IMR-90 (cell line): ENCODE results near the gene C5. TPM values are rescaled to one million over a fixed set of nuclear protein-coding genes. Genes with fewer than 3 reads are reported as not detected.

ENCODE experiments used
- ATAC-seq: fragments of 200-7000 bp; cut with Tn5 transposase; 2 replicates; pipeline ENCODE4 v1.9.1; 2020; ENCODE audit warnings: low read depth, mild to moderate bottlenecking, moderate library complexity
- BruUV-seq: library from RNA; stranded (reverse); fragments of 400-500 nt; replicated peaks from 2 replicates; lab custom pipeline; 2021; lab: Mats Ljungman, UMichigan
- CTCF ChIA-PET: fragments of 300-600 bp; formaldehyde crosslinking; extraction: SDS; loops from one replicate; lab custom pipeline; 2021; ENCODE audit warnings: antibody characterized with exemption; lab: Yijun Ruan, JAX
- POLR2A ChIA-PET: fragments of 300-600 bp; sonication (Branson Sonifier 250); formaldehyde crosslinking; loops from one replicate; lab custom pipeline; 2022; ENCODE audit warnings: antibody characterized with exemption; ENCODE audit not compliant: unreplicated experiment; lab: Charles Lee
- DNase-seq: peaks from one replicate; pipeline ENCODE4 v3.0.0; 2013
- H2AFZ ChIP-seq: replicated peaks from 2 replicates; pipeline ENCODE3; 2013; ENCODE audit warnings: low read length, mild to moderate bottlenecking; ENCODE audit not compliant: poor library complexity
- H2AK5ac ChIP-seq: 2 replicates; pipeline ENCODE4 v1.6.1; 2013; ENCODE audit warnings: low read depth, low read length, inconsistent platforms
- H2AK9ac ChIP-seq: replicated peaks from 2 replicates; pipeline ENCODE3; 2013; ENCODE audit warnings: mild to moderate bottlenecking, low read depth, low read length, moderate library complexity; ENCODE audit not compliant: poor library complexity
- H2BK120ac ChIP-seq: 2 replicates; pipeline ENCODE4 v1.6.1; 2013; ENCODE audit warnings: low read depth, low read length, inconsistent platforms
- H2BK15ac ChIP-seq: 3 replicates; pipeline ENCODE4 v1.6.1; 2013; ENCODE audit warnings: low read depth, low read length, inconsistent platforms
- H2BK20ac ChIP-seq: 2 replicates; pipeline ENCODE4 v1.6.1; 2013; ENCODE audit warnings: low read depth, mild to moderate bottlenecking, inconsistent platforms, low read length, moderate library complexity
- H2BK5ac ChIP-seq: 2 replicates; pipeline ENCODE4 v1.6.1; 2013; ENCODE audit warnings: mild to moderate bottlenecking, low read depth, low read length, inconsistent platforms; ENCODE audit not compliant: poor library complexity, severe bottlenecking
- H3K14ac ChIP-seq: replicated peaks from 2 replicates; pipeline ENCODE4 v1.6.1; 2013; ENCODE audit warnings: low read depth, low read length, inconsistent platforms
- H3K18ac ChIP-seq: 2 replicates; pipeline ENCODE4 v1.6.1; 2013; ENCODE audit warnings: low read depth, low read length, control low read depth
- H3K23ac ChIP-seq: 2 replicates; pipeline ENCODE4 v1.6.1; 2013; ENCODE audit warnings: low read depth, low read length, inconsistent platforms
- H3K27ac ChIP-seq: 2 replicates; pipeline ENCODE4 v1.5.1; 2013; ENCODE audit warnings: mild to moderate bottlenecking, control low read depth, low read length; ENCODE audit not compliant: insufficient read depth
- H3K27me3 ChIP-seq: 2 replicates; pipeline ENCODE4 v1.6.1; 2013; ENCODE audit warnings: low read length; ENCODE audit not compliant: control insufficient read depth, insufficient read depth
- H3K36me3 ChIP-seq: 2 replicates; pipeline ENCODE4 v1.6.1; 2013; ENCODE audit warnings: low read length, mixed read lengths; ENCODE audit not compliant: control insufficient read depth, insufficient read depth
- H3K4ac ChIP-seq: 2 replicates; pipeline ENCODE4 v1.6.1; 2013; ENCODE audit warnings: low read depth, low read length, inconsistent platforms
- H3K4me1 ChIP-seq: 2 replicates; pipeline ENCODE4 v1.6.1; 2013; ENCODE audit warnings: low read length, mixed read lengths; ENCODE audit not compliant: control insufficient read depth, insufficient read depth
- H3K4me2 ChIP-seq: 2 replicates; pipeline ENCODE4 v1.6.1; 2013; ENCODE audit warnings: low read depth, mild to moderate bottlenecking, control low read depth, low read length, moderate library complexity
- H3K4me3 ChIP-seq: 2 replicates; pipeline ENCODE4 v1.5.1; 2013; ENCODE audit warnings: low read depth, mild to moderate bottlenecking, control low read depth, low read length, moderate library complexity; ENCODE audit not compliant: insufficient read depth
- H3K56ac ChIP-seq: 2 replicates; pipeline ENCODE4 v1.6.1; 2013; ENCODE audit warnings: low read length, inconsistent platforms; ENCODE audit not compliant: insufficient read depth; ENCODE audit errors: extremely low read depth
- H3K79me1 ChIP-seq, 2 experiments: 2 replicates each; pipeline ENCODE4 v1.6.1; 2013; ENCODE audit warnings: low read length in 2 of 2, inconsistent platforms in 1 of 2, low read depth in 1 of 2
- H3K9ac ChIP-seq: 2 replicates; pipeline ENCODE4 v1.6.1; 2013; ENCODE audit warnings: low read depth, low read length, control low read depth
- H3K9me1 ChIP-seq: 2 replicates; pipeline ENCODE4 v1.6.1; 2013; ENCODE audit warnings: low read length, inconsistent platforms; ENCODE audit not compliant: insufficient read depth
- H3K9me3 ChIP-seq: 2 replicates; pipeline ENCODE4 v1.6.1; 2013; ENCODE audit warnings: low read length; ENCODE audit not compliant: control insufficient read depth, insufficient read depth
- H4K20me1 ChIP-seq: 2 replicates; pipeline ENCODE4 v1.6.1; 2013; ENCODE audit warnings: low read length, inconsistent platforms; ENCODE audit not compliant: insufficient read depth
- H4K5ac ChIP-seq: 2 replicates; pipeline ENCODE4 v1.6.1; 2013; ENCODE audit warnings: mild to moderate bottlenecking, low read depth, low read length, control low read depth
- H4K8ac ChIP-seq, 2 experiments: 2 replicates each; pipeline ENCODE4 v1.6.1; 2013; ENCODE audit warnings: low read depth in 2 of 2, low read length in 2 of 2, control low read depth in 1 of 2, inconsistent platforms in 1 of 2
- H4K91ac ChIP-seq: 2 replicates; pipeline ENCODE4 v1.6.1; 2013; ENCODE audit warnings: low read depth, low read length, inconsistent platforms; ENCODE audit not compliant: insufficient read depth
- BHLHE40 ChIP-seq: fragments of 150-350 bp; IDR thresholded peaks from 2 replicates; pipeline ENCODE4 v1.6.1; 2016; ENCODE audit warnings: mild to moderate bottlenecking, low read depth, low read length
- CEBPB ChIP-seq: IDR thresholded peaks from 2 replicates; pipeline ENCODE4 v1.6.1; 2012; ENCODE audit warnings: low read depth, low read length, improper control_type of control experiment
- CHD1 ChIP-seq: IDR thresholded peaks from 2 replicates; pipeline ENCODE4 v1.6.1; 2012; ENCODE audit warnings: low read depth, low read length, improper control_type of control experiment
- FOS ChIP-seq: fragments of 150-350 bp; IDR thresholded peaks from 2 replicates; pipeline ENCODE4 v1.6.1; 2016; ENCODE audit warnings: low read depth, low read length
- MAFK ChIP-seq: IDR thresholded peaks from 2 replicates; pipeline ENCODE4 v1.6.1; 2012; ENCODE audit warnings: low read depth, low read length, improper control_type of control experiment
- MAZ ChIP-seq: IDR thresholded peaks from 2 replicates; pipeline ENCODE4 v1.6.1; 2012; ENCODE audit warnings: low read depth, mild to moderate bottlenecking, low read length, improper control_type of control experiment, moderate library complexity, borderline replicate concordance
- POLR2A ChIP-seq: IDR thresholded peaks from 2 replicates; pipeline ENCODE4 v1.6.1; 2012; ENCODE audit warnings: mild to moderate bottlenecking, low read depth, low read length
- RAD21 ChIP-seq: IDR thresholded peaks from 2 replicates; pipeline ENCODE4 v1.6.1; 2012; ENCODE audit warnings: low read length, improper control_type of control experiment
- RCOR1 ChIP-seq: IDR thresholded peaks from 2 replicates; pipeline ENCODE4 v1.6.1; 2012; ENCODE audit warnings: mild to moderate bottlenecking, low read length, improper control_type of control experiment; ENCODE audit not compliant: insufficient replicate concordance
- RFX5 ChIP-seq: IDR thresholded peaks from 2 replicates; pipeline ENCODE4 v1.8.0; 2012; ENCODE audit warnings: low read depth, mild to moderate bottlenecking, low read length, moderate library complexity
- SMC3 ChIP-seq: fragments of 150-350 bp; IDR thresholded peaks from 2 replicates; pipeline ENCODE4 v1.6.1; 2016; ENCODE audit warnings: low read depth, mild to moderate bottlenecking, antibody characterized with exemption, low read length, moderate library complexity
- WGBS, 2 experiments: methylation state at CpG; one replicate each; pipeline versions ENCODE4 v1.1.5 to v1.1.7; 2013; ENCODE audit warnings: missing lambda C conversion rate in 2 of 2; ENCODE audit not compliant: insufficient read length in 1 of 2; ENCODE audit errors: extremely low coverage in 2 of 2; 5-methylcytosine and 5-hydroxymethylcytosine counted together
- dilution Hi-C: fragments of 300-500 bp; cut with HindIII; formaldehyde crosslinking; loops from one replicate; pipeline ENCODE4 v1.14.3; 2018; ENCODE audit warnings: low sequenced_read_pairs; ENCODE audit not compliant: unreplicated experiment
- in situ Hi-C: fragments of 300-500 bp; cut with MboI; formaldehyde crosslinking; loops from 3 replicates; pipeline ENCODE4 v1.14.3; 2019; ENCODE audit warnings: low sequenced_read_pairs, inconsistent platforms, mixed read lengths
- intact Hi-C: fragments of 100-400 bp; cut with micrococcal nuclease; formaldehyde crosslinking; loops from 2 replicates; pipeline ENCODE4 v1.10.0; 2022
- polyA plus RNA-seq, 3 experiments: library from polyadenylated mRNA; depleted of rRNA; stranded (reverse); fragments of >200 nt; gene quantifications; 2 replicates each; pipeline ENCODE4 v1.2.3, GENCODE V29; 2012; ENCODE audit warnings: low replicate concordance in 1 of 3
- total RNA-seq: library from RNA; depleted of rRNA; stranded (reverse); fragments of >200 nt; gene quantifications from 2 replicates; pipeline ENCODE4 v1.2.3, GENCODE V29; 2012
- TF ChIP-seq, protein P1 (sequence below): fragments of 150-350 bp; IDR thresholded peaks from 2 replicates; pipeline ENCODE4 v1.6.1; 2016; ENCODE audit warnings: low read depth, mild to moderate bottlenecking, low read length, moderate library complexity, borderline replicate concordance
- TF ChIP-seq, protein P2 (sequence below): conservative IDR thresholded peaks from 2 replicates; pipeline ENCODE4 v1.5.1; 2012; ENCODE audit warnings: mild to moderate bottlenecking, low read depth, low read length, improper control_type of control experiment

Gene C5
- total and polyA plus RNA-seq, 2 of the 4 experiments (the other 2 are of a cell fraction), result 1.5 to 2.3 TPM

DNA sequence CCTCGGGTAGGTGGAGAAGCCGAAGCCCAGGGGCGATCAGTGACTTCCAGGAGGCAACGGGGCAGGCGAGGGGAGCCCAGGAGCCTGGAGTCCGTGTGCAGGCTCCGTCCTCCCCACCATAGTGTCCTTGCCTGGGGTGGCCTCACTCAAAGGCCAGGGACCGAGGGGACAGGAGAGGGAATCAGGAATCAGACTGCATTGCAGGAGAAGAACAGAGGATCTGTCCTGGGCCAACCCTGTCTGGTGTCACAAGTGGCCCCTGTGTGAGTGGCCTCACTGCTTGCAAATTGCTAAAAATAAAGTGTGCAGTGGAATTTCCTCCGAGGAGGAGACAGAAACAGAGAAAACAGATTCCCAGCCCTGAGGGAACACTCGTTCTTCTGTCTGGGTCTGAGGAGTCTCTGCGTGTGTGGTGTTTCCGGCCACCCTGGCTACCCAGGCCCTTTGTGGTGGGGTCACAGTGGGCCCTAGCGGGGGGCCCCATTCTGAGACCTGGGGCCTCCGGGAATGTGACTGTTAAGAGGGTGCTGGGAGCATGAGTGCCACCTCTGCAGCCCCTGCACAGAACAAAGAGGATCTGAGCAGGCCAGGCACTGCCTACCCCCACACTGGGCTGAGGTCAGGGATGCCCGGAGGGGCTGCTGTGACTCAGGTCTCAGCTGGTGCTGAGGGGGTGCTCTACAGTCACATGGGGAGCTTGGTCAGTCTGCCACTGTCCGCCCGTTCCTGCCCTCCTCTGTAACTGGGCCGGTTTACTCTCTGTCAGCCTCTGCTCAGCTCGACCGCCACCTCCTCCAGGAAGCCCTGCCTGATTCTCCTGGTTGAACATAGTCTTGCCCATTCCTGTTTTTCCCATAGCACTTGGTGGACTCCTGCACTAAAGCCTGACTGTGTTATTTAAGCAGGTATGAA is 130.9 kb downstream of the C5 start:
- DNase-seq, result no peak
- TF ChIP-seq SMC3 (no peak), MAZ (no peak), FOS (no peak), BHLHE40 (no peak), CHD1 (no peak), RCOR1 (no peak), RAD21 (no peak), CEBPB (no peak), RFX5 (no peak), MAFK (no peak), POLR2A (no peak)
- TF ChIP-seq, protein P1, sequence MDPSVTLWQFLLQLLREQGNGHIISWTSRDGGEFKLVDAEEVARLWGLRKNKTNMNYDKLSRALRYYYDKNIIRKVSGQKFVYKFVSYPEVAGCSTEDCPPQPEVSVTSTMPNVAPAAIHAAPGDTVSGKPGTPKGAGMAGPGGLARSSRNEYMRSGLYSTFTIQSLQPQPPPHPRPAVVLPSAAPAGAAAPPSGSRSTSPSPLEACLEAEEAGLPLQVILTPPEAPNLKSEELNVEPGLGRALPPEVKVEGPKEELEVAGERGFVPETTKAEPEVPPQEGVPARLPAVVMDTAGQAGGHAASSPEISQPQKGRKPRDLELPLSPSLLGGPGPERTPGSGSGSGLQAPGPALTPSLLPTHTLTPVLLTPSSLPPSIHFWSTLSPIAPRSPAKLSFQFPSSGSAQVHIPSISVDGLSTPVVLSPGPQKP, result no peak
- TF ChIP-seq, protein P2, sequence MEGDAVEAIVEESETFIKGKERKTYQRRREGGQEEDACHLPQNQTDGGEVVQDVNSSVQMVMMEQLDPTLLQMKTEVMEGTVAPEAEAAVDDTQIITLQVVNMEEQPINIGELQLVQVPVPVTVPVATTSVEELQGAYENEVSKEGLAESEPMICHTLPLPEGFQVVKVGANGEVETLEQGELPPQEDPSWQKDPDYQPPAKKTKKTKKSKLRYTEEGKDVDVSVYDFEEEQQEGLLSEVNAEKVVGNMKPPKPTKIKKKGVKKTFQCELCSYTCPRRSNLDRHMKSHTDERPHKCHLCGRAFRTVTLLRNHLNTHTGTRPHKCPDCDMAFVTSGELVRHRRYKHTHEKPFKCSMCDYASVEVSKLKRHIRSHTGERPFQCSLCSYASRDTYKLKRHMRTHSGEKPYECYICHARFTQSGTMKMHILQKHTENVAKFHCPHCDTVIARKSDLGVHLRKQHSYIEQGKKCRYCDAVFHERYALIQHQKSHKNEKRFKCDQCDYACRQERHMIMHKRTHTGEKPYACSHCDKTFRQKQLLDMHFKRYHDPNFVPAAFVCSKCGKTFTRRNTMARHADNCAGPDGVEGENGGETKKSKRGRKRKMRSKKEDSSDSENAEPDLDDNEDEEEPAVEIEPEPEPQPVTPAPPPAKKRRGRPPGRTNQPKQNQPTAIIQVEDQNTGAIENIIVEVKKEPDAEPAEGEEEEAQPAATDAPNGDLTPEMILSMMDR, result no peak

More for the DNA sequence above, 130.9 kb downstream of the C5 start:
- Histone ChIP-seq H3K4ac (peak overlapping the region; percentile 43; the same call in 1 of the 2 replicates), H3K18ac (no peak overlapping the region), H4K20me1 (no peaks in the 10 kb centered on the region), H2AK9ac (peak overlapping the region; percentile 49), H3K27ac (no peak overlapping the region), H3K56ac (no peak overlapping the region), H3K9me3 (0 out of 2 replicates have a peak, but pooled peaks cover 2% of the 10 kb centered on the region), H3K14ac (peak overlapping the region; percentile 7; the same call in 1 of the 2 replicates), H2AFZ (peak overlapping the region; percentile 52), H3K4me3 (no peak overlapping the region), H3K79me1 (peaks cover 0 to 17% of the 10 kb centered on the region in 2 experiments; a peak in 1 of 4 replicates), H3K23ac (no peak overlapping the region), H3K9ac (peak overlapping the region; percentile 20; the same call in 1 of the 2 replicates), H3K36me3 (no peaks in the 10 kb centered on the region), H2BK5ac (no peak overlapping the region), H2AK5ac (no peak overlapping the region), H4K5ac (peak overlapping the region; percentile 12; the same call in 1 of the 2 replicates), H4K8ac (peak overlapping the region in 1 of 2 experiments; percentile 4; a peak in 1 of 4 replicates), H3K4me1 (peaks cover 20% of the 10 kb centered on the region), H4K91ac (no peak overlapping the region), H2BK120ac (no peak overlapping the region), H3K9me1 (peaks cover 12% of the 10 kb centered on the region), H2BK15ac (no peak overlapping the region), H2BK20ac (no peak overlapping the region), H3K27me3 (no peaks in the 10 kb centered on the region), H3K4me2 (no peak overlapping the region)
- 90% methylated on average over 4 of the region's 20 CpGs; no CpG with 5 or more reads in 1 of the 2 experiments for WGBS, 2 experiments
- BruUV-seq, result no TSS peak
- intact Hi-C loops (no loop called here), dilution Hi-C loops (no loop called here), in situ Hi-C loops (no loop called here)
- CTCF ChIA-PET, result interaction anchor here (0.6 kb wide), 1 partner anchor 322 kb away, joined by 3 read pairs; no protein-coding TSS in a partner anchor
- ATAC-seq, result peak; percentile 28; the same call in 1 of the 2 replicates
- POLR2A ChIA-PET, result no interaction called here
